ENCODE results near the gene CNOT2. TPM values are rescaled to one million over a fixed set of nuclear protein-coding genes. Genes with fewer than 3 reads are reported as not detected.

The CNOT2 gene
- total and polyA plus RNA-seq, 2 experiments from 2014 or later: 110 to 152 TPM

DNA sequence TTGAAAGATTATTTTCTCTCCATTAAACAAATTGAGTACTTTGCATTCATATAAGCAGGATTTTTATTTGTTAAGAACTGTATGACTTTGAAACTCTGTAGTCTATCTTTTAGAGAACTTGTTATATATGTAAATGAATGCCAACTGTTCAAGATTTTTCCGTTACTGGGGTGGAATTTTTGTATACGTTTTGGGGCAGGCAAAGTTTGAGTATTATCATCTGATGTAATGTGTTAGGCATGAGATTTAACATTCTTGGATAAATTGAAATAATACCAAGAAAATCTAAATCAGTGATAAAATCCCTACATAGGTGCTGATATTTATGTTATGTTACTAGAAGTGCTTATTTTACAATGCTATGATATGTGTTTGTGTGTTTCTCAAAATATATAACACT lies 8.4 kb downstream of the CNOT2 start:
- 0 out of 2 replicates have a peak overlapping the region, but pooled peaks have one; percentile 14 for H3K27ac Mint-ChIP-seq
- H3K4me2 ChIP-seq: no peak overlapping the region
- TF ChIP-seq, protein P1, sequence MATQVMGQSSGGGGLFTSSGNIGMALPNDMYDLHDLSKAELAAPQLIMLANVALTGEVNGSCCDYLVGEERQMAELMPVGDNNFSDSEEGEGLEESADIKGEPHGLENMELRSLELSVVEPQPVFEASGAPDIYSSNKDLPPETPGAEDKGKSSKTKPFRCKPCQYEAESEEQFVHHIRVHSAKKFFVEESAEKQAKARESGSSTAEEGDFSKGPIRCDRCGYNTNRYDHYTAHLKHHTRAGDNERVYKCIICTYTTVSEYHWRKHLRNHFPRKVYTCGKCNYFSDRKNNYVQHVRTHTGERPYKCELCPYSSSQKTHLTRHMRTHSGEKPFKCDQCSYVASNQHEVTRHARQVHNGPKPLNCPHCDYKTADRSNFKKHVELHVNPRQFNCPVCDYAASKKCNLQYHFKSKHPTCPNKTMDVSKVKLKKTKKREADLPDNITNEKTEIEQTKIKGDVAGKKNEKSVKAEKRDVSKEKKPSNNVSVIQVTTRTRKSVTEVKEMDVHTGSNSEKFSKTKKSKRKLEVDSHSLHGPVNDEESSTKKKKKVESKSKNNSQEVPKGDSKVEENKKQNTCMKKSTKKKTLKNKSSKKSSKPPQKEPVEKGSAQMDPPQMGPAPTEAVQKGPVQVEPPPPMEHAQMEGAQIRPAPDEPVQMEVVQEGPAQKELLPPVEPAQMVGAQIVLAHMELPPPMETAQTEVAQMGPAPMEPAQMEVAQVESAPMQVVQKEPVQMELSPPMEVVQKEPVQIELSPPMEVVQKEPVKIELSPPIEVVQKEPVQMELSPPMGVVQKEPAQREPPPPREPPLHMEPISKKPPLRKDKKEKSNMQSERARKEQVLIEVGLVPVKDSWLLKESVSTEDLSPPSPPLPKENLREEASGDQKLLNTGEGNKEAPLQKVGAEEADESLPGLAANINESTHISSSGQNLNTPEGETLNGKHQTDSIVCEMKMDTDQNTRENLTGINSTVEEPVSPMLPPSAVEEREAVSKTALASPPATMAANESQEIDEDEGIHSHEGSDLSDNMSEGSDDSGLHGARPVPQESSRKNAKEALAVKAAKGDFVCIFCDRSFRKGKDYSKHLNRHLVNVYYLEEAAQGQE (IDR thresholded peaks at IDR 0.05; ENCODE audit: unreplicated experiment): no peak
- no peak for TF ChIP-seq POLR2AphosphoS5 (IDR thresholded peaks at IDR 0.05; ENCODE audit: low read depth)
- TF ChIP-seq, protein P2, sequence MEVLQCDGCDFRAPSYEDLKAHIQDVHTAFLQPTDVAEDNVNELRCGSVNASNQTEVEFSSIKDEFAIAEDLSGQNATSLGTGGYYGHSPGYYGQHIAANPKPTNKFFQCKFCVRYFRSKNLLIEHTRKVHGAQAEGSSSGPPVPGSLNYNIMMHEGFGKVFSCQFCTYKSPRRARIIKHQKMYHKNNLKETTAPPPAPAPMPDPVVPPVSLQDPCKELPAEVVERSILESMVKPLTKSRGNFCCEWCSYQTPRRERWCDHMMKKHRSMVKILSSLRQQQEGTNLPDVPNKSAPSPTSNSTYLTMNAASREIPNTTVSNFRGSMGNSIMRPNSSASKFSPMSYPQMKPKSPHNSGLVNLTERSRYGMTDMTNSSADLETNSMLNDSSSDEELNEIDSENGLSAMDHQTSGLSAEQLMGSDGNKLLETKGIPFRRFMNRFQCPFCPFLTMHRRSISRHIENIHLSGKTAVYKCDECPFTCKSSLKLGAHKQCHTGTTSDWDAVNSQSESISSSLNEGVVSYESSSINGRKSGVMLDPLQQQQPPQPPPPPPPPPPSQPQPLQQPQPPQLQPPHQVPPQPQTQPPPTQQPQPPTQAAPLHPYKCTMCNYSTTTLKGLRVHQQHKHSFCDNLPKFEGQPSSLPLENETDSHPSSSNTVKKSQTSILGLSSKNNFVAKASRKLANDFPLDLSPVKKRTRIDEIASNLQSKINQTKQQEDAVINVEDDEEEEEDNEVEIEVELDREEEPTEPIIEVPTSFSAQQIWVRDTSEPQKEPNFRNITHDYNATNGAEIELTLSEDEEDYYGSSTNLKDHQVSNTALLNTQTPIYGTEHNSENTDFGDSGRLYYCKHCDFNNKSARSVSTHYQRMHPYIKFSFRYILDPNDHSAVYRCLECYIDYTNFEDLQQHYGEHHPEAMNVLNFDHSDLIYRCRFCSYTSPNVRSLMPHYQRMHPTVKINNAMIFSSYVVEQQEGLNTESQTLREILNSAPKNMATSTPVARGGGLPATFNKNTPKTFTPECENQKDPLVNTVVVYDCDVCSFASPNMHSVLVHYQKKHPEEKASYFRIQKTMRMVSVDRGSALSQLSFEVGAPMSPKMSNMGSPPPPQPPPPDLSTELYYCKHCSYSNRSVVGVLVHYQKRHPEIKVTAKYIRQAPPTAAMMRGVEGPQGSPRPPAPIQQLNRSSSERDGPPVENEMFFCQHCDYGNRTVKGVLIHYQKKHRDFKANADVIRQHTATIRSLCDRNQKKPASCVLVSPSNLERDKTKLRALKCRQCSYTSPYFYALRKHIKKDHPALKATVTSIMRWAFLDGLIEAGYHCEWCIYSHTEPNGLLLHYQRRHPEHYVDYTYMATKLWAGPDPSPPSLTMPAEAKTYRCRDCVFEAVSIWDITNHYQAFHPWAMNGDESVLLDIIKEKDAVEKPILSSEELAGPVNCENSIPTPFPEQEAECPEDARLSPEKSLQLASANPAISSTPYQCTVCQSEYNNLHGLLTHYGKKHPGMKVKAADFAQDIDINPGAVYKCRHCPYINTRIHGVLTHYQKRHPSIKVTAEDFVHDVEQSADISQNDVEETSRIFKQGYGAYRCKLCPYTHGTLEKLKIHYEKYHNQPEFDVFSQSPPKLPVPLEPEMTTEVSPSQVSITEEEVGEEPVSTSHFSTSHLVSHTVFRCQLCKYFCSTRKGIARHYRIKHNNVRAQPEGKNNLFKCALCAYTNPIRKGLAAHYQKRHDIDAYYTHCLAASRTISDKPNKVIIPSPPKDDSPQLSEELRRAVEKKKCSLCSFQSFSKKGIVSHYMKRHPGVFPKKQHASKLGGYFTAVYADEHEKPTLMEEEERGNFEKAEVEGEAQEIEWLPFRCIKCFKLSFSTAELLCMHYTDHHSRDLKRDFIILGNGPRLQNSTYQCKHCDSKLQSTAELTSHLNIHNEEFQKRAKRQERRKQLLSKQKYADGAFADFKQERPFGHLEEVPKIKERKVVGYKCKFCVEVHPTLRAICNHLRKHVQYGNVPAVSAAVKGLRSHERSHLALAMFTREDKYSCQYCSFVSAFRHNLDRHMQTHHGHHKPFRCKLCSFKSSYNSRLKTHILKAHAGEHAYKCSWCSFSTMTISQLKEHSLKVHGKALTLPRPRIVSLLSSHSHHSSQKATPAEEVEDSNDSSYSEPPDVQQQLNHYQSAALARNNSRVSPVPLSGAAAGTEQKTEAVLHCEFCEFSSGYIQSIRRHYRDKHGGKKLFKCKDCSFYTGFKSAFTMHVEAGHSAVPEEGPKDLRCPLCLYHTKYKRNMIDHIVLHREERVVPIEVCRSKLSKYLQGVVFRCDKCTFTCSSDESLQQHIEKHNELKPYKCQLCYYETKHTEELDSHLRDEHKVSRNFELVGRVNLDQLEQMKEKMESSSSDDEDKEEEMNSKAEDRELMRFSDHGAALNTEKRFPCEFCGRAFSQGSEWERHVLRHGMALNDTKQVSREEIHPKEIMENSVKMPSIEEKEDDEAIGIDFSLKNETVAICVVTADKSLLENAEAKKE (CRISPR knock-in tag; IDR thresholded peaks at IDR 0.05): no peak
- TF ChIP-seq, protein P3, sequence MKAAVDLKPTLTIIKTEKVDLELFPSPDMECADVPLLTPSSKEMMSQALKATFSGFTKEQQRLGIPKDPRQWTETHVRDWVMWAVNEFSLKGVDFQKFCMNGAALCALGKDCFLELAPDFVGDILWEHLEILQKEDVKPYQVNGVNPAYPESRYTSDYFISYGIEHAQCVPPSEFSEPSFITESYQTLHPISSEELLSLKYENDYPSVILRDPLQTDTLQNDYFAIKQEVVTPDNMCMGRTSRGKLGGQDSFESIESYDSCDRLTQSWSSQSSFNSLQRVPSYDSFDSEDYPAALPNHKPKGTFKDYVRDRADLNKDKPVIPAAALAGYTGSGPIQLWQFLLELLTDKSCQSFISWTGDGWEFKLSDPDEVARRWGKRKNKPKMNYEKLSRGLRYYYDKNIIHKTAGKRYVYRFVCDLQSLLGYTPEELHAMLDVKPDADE (IDR thresholded peaks at IDR 0.05): no peak
- TF ChIP-seq ZNF114 (CRISPR knock-in tag; IDR thresholded peaks at IDR 0.05): no peak
- no peak for TF ChIP-seq ZNF331 (CRISPR knock-in tag; IDR thresholded peaks at IDR 0.05; ENCODE audit: low read depth)
- no peak for TF ChIP-seq NANOG (IDR thresholded peaks at IDR 0.05; ENCODE audit: borderline replicate concordance)
- TF ChIP-seq, protein P4, sequence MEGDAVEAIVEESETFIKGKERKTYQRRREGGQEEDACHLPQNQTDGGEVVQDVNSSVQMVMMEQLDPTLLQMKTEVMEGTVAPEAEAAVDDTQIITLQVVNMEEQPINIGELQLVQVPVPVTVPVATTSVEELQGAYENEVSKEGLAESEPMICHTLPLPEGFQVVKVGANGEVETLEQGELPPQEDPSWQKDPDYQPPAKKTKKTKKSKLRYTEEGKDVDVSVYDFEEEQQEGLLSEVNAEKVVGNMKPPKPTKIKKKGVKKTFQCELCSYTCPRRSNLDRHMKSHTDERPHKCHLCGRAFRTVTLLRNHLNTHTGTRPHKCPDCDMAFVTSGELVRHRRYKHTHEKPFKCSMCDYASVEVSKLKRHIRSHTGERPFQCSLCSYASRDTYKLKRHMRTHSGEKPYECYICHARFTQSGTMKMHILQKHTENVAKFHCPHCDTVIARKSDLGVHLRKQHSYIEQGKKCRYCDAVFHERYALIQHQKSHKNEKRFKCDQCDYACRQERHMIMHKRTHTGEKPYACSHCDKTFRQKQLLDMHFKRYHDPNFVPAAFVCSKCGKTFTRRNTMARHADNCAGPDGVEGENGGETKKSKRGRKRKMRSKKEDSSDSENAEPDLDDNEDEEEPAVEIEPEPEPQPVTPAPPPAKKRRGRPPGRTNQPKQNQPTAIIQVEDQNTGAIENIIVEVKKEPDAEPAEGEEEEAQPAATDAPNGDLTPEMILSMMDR (conservative IDR thresholded peaks at IDR 0.05; ENCODE audit: low read depth in 2 of 2): no peak
- TF ChIP-seq EZH2 (IDR thresholded peaks at IDR 0.05; ENCODE audit: low read depth, unreplicated experiment): no peak
- no peak for TF ChIP-seq STAT1 (IDR thresholded peaks at IDR 0.05; ENCODE audit: unreplicated experiment)
- TF ChIP-seq EZH2phosphoT487 (IDR thresholded peaks at IDR 0.05; ENCODE audit: unreplicated experiment): no peak
- TF ChIP-seq JUNB (IDR thresholded peaks at IDR 0.05; ENCODE audit: unreplicated experiment): no peak
- no peak for TF ChIP-seq CREB1 (CRISPR knock-in tag; IDR thresholded peaks at IDR 0.05; ENCODE audit: low read depth)
- no peak overlapping the region for H3K27ac ChIP-seq (ENCODE audit: low read depth)
- no peak for DNase-seq (ENCODE audit: low spot score)
- no peaks in the 10 kb centered on the region for H3F3A ChIP-seq (replicated peaks; ENCODE audit: low read depth)
- H3K9me3 Mint-ChIP-seq: no peaks in the 10 kb centered on the region
- H3K79me2 ChIP-seq (replicated peaks; ENCODE audit: insufficient read depth): peaks cover 100% of the 10 kb centered on the region
- ATAC-seq: no peak
- H3K27me3 ChIP-seq (ENCODE audit: insufficient read depth): no peaks in the 10 kb centered on the region
- H4K20me1 ChIP-seq (replicated peaks; ENCODE audit: insufficient read depth): peaks cover 25% of the 10 kb centered on the region
- no peak overlapping the region for H3K4me3 ChIP-seq
- H2AFZ ChIP-seq: no peak overlapping the region
- H3K4me1 Mint-ChIP-seq: peaks cover 66% of the 10 kb centered on the region
- H3K27me3 Mint-ChIP-seq (ENCODE audit: insufficient read depth, low read depth, poor library complexity): peaks cover 2% of the 10 kb centered on the region
- H3K4me3 Mint-ChIP-seq: no peak overlapping the region
- H3K36me3 ChIP-seq (ENCODE audit: insufficient read depth): no peaks in the 10 kb centered on the region
- no peaks in the 10 kb centered on the region; the same call in 2 of the 3 replicates for H3K36me3 Mint-ChIP-seq (ENCODE audit: low read depth)
- H3K9me2 ChIP-seq (ENCODE audit: insufficient read depth): no peaks in the 10 kb centered on the region
- H3K4me1 ChIP-seq (ENCODE audit: insufficient read depth): peaks cover 64% of the 10 kb centered on the region
